Body of pancreas (tissue), 4 donors: ENCODE data around the gene STX16.

Experiments
- CTCF ChIP-seq, 7 experiments: fragments of 450-650 bp in 4 of 7; fragments of 200-600 bp in 3 of 7; sonication (generic) in 3 of 7; IDR thresholded peaks; one replicate each; pipeline ENCODE4 v1.5.1; 2016 to 2019; ENCODE audit warnings: antibody characterized with exemption in 7 of 7
- POLR2A ChIP-seq, 3 donors: fragments of 450-650 bp; IDR thresholded peaks; one replicate each; pipeline ENCODE4 v1.6.1; 2016; ENCODE audit warnings: antibody characterized with exemption in 3 of 3, mild to moderate bottlenecking in 2 of 3

GRCh38 chr20:58634521-58635278 is 16.4 kb upstream of the STX16 start:
- TF ChIP-seq CTCF (IDR thresholded peaks at IDR 0.05) (no peak), POLR2A (IDR thresholded peaks at IDR 0.05) (no peak)
